HCT116 (cell line): Measurements from ENCODE around the gene KRTAP19-5.

ENCODE experiments used
- ELF1 ChIP-seq: IDR thresholded peaks from 2 replicates; pipeline ENCODE4 v1.6.1; 2012; ENCODE audit warnings: low read depth, borderline replicate concordance
- EZH2 ChIP-seq: fragments of 200-600 bp; sonication (generic); IDR thresholded peaks from 2 replicates; pipeline ENCODE4 v1.6.1; 2017; ENCODE audit warnings: antibody characterized with exemption, mixed run types
- EZH2phosphoT487 ChIP-seq: fragments of 200-600 bp; IDR thresholded peaks from 2 replicates; pipeline ENCODE4 v1.6.1; 2018; ENCODE audit warnings: antibody characterized with exemption, borderline replicate concordance
- FOSL1 ChIP-seq: IDR thresholded peaks from 2 replicates; pipeline ENCODE4 v1.6.1; 2012; ENCODE audit warnings: low read depth
- POLR2A ChIP-seq: IDR thresholded peaks from 2 replicates; pipeline ENCODE4 v1.7.0; 2011; ENCODE audit warnings: borderline replicate concordance; ENCODE audit not compliant: insufficient read depth, insufficient read length; ENCODE audit errors: extremely low read depth
- POLR2AphosphoS5 ChIP-seq: IDR thresholded peaks from 2 replicates; pipeline ENCODE4 v1.6.1; 2011; ENCODE audit warnings: mild to moderate bottlenecking, low read depth, low read length, moderate library complexity
- SIN3A ChIP-seq: IDR thresholded peaks from 2 replicates; pipeline ENCODE4 v1.6.1; 2012; ENCODE audit warnings: low read depth
- ZNF274 ChIP-seq: fragments of 200-500 bp; sonication (Bioruptor generic); IDR thresholded peaks from 2 replicates; pipeline ENCODE4 v1.6.1; 2014; ENCODE audit warnings: mild to moderate bottlenecking, low read depth, low read length, inconsistent platforms
- TF ChIP-seq, protein P1 (sequence below), 3 experiments: fragments of 200-600 bp in 1 of 3; sonication (generic) in 1 of 3; IDR thresholded peaks in 2 of 3; conservative IDR thresholded peaks in 1 of 3; 2 replicates each; pipeline ENCODE4 v1.5.1; 2012 to 2017; ENCODE audit warnings: low read depth in 2 of 3, low read length in 2 of 3, antibody characterized with exemption in 1 of 3, borderline replicate concordance in 1 of 3, control low read depth in 1 of 3, mild to moderate bottlenecking in 1 of 3, mixed read lengths in 1 of 3, mixed run types in 1 of 3, moderate library complexity in 1 of 3; ENCODE audit not compliant: insufficient read depth in 1 of 3
- TF ChIP-seq, protein P2 (sequence below): IDR thresholded peaks from 2 replicates; pipeline ENCODE4 v1.6.1; 2012

DNA sequence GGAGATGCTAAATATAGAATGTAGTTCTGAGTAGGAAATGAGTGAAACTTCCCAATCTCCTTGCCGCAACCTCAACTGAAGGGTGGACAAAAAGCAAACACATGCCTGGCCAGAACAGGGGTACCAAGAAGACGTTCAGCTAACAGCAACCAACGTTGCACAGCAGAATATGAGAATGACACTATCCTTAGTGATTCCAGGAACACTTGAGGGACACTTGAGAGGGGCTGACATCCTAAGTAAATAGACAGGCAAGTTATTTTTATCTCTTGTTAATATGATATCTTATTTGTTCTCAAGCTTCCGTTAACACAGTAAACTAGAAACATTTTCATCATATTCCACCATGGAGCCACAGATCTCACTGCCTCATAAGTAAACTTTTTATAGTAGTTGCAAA, 22.7 kb downstream of the KRTAP19-5 start:
- TF ChIP-seq, protein P1, sequence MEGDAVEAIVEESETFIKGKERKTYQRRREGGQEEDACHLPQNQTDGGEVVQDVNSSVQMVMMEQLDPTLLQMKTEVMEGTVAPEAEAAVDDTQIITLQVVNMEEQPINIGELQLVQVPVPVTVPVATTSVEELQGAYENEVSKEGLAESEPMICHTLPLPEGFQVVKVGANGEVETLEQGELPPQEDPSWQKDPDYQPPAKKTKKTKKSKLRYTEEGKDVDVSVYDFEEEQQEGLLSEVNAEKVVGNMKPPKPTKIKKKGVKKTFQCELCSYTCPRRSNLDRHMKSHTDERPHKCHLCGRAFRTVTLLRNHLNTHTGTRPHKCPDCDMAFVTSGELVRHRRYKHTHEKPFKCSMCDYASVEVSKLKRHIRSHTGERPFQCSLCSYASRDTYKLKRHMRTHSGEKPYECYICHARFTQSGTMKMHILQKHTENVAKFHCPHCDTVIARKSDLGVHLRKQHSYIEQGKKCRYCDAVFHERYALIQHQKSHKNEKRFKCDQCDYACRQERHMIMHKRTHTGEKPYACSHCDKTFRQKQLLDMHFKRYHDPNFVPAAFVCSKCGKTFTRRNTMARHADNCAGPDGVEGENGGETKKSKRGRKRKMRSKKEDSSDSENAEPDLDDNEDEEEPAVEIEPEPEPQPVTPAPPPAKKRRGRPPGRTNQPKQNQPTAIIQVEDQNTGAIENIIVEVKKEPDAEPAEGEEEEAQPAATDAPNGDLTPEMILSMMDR (IDR thresholded peaks at IDR 0.05 in 2 of 3, conservative IDR thresholded peaks at IDR 0.05 in 1 of 3; ENCODE audit: borderline replicate concordance in 1 of 3, insufficient read depth in 1 of 3, low read depth in 2 of 3, low read length in 2 of 3), result no peak
- no peak for TF ChIP-seq ZNF274
- no peak for TF ChIP-seq SIN3A
- TF ChIP-seq EZH2phosphoT487, result no peak
- TF ChIP-seq POLR2AphosphoS5, result no peak
- TF ChIP-seq, protein P2, sequence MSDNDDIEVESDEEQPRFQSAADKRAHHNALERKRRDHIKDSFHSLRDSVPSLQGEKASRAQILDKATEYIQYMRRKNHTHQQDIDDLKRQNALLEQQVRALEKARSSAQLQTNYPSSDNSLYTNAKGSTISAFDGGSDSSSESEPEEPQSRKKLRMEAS, result no peak
- no peak for TF ChIP-seq POLR2A
- no peak for TF ChIP-seq FOSL1
- TF ChIP-seq ELF1, result no peak
- no peak for TF ChIP-seq EZH2
